ENCODE data around the gene EFHC1.
"Not testable (repeated sequence)": the region's sequence is repeated elsewhere in the genome, so short reads cannot be mapped to it uniquely, and the experiment has no call there.

EFHC1 gene

DNA sequence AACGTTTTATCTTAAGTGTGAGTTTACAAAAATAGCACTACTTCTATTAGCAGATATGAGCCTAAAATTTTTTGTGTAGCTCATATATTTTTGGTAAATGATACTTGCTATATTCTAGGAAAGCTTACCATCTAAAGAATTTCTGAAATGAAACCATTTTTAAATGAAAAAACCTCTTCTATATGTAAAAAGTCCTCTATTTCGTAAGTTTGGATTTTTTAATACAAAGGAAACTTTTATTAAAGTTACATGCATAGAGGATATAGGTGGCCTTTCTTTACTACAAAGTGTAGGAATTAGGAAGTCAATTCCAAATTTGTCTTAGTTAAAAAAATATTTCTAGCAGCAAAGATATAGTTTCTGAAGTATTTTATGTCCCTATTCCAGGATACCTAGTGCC lies 18.8 kb downstream of the EFHC1 start:
- Histone ChIP-seq H3K4me1 (no peaks in the 10 kb centered on the region), H3K36me3 (peaks cover 3% of the 10 kb centered on the region), H3K4me3 (ENCODE audit: low read depth, low read length) (no peak overlapping the region), H3K9me3 (no peaks in the 10 kb centered on the region), H3K27me3 (no peaks in the 10 kb centered on the region)
- TF ChIP-seq, protein P1, sequence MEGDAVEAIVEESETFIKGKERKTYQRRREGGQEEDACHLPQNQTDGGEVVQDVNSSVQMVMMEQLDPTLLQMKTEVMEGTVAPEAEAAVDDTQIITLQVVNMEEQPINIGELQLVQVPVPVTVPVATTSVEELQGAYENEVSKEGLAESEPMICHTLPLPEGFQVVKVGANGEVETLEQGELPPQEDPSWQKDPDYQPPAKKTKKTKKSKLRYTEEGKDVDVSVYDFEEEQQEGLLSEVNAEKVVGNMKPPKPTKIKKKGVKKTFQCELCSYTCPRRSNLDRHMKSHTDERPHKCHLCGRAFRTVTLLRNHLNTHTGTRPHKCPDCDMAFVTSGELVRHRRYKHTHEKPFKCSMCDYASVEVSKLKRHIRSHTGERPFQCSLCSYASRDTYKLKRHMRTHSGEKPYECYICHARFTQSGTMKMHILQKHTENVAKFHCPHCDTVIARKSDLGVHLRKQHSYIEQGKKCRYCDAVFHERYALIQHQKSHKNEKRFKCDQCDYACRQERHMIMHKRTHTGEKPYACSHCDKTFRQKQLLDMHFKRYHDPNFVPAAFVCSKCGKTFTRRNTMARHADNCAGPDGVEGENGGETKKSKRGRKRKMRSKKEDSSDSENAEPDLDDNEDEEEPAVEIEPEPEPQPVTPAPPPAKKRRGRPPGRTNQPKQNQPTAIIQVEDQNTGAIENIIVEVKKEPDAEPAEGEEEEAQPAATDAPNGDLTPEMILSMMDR (IDR thresholded peaks at IDR 0.05; ENCODE audit: low read depth, low read length), result no peak
- DNase-seq, result no peak

DNA sequence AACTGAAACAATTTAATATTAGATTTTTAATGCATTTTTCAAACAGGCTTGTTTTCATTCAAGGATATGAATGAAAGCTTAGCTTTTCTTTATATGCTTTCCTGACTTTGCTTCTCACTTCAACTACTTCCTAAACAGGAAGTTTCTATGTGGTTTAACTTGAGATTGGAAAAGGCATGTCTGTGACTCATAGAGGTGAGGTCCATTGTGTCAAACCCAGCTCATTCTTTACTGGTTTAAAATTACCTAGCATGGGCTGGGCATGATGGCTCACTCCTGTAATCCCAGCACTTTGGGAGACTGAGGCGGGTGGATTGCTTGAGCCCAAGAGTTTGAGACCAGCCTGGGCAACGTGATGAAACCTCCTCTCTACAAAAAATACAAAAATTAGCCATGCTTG lies 34.4 kb downstream of the EFHC1 start:
- H3K4me1 ChIP-seq, result no peaks in the 10 kb centered on the region
- no peak overlapping the region for H3K4me3 ChIP-seq (ENCODE audit: low read depth, low read length)
- no peaks in the 10 kb centered on the region for H3K27me3 ChIP-seq
- H3K36me3 ChIP-seq, result no peaks in the 10 kb centered on the region
- TF ChIP-seq, protein P1 (IDR thresholded peaks at IDR 0.05; ENCODE audit: low read depth, low read length), result no peak
- H3K9me3 ChIP-seq, result no peaks in the 10 kb centered on the region
- no peak for DNase-seq

DNA sequence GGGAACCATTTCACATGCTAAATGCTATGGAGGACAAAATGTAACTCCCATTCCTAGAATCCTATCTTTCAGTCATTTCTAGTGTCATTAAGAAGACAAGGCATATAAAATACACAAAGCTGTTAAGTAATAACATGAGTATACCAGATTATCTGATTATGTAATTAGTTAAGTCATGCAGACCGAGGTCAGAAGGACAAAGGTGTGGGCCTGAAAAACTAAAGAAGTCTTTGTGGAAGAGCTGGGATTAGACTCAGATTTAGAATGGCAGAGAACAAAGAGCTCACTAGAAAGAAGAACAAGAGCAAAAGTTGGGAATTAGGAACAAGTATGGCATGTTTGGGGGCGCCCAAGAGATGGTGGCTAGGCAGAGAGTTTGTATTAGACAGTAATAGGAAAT lies 37.0 kb downstream of the EFHC1 start:
- Histone ChIP-seq H3K36me3 (no peaks in the 10 kb centered on the region), H3K4me1 (no peaks in the 10 kb centered on the region), H3K4me3 (ENCODE audit: low read depth, low read length) (no peak overlapping the region), H3K9me3 (no peaks in the 10 kb centered on the region), H3K27me3 (no peaks in the 10 kb centered on the region)
- no peak for DNase-seq
- TF ChIP-seq, protein P1 (IDR thresholded peaks at IDR 0.05; ENCODE audit: low read depth, low read length), result no peak

DNA sequence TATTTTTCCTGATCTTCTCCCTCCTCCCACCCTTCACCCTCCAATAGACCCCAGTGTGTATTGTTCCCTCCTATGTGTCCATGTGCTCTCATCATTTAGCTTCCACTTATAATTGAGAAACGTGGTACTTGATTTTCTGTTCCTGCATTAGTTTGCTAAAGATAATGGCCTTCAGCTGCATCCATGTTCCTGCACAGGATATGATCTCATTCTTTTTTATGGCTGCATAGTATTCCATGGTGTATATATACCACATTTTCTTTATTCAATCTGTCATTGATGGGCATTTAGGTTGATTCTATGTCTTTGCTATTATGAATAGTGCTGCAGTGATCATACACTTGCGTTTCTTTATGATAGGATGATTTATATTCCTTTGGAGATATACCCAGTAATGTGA lies 41.1 kb downstream of the EFHC1 start:
- H3K4me3 ChIP-seq (ENCODE audit: low read depth, low read length); H3K4me1 ChIP-seq; H3K36me3 ChIP-seq; DNase-seq; H3K9me3 ChIP-seq; H3K27me3 ChIP-seq: not testable (repeated sequence)

- Histone ChIP-seq H3K27me3 (no peaks in the 10 kb centered on the region), H3K36me3 (no peaks in the 10 kb centered on the region), H3K4me3 (ENCODE audit: low read depth, low read length) (no peak overlapping the region), H3K4me1 (no peaks in the 10 kb centered on the region; the same call in 1 of the 2 replicates), H3K9me3 (no peaks in the 10 kb centered on the region)
- no peak for DNase-seq
- TF ChIP-seq, protein P1 (IDR thresholded peaks at IDR 0.05; ENCODE audit: low read depth, low read length), result no peak
Observed at GRCh38 chr6:52474173-52474572, 54.0 kb downstream of the EFHC1 start.

GRCh38 chr6:52475307-52475706 lies 55.2 kb downstream of the EFHC1 start:
- Histone ChIP-seq H3K4me3 (ENCODE audit: low read depth, low read length) (no peak overlapping the region), H3K27me3 (no peaks in the 10 kb centered on the region), H3K36me3 (no peaks in the 10 kb centered on the region), H3K9me3 (no peaks in the 10 kb centered on the region), H3K4me1 (no peaks in the 10 kb centered on the region; the same call in 1 of the 2 replicates)
- TF ChIP-seq, protein P1 (IDR thresholded peaks at IDR 0.05; ENCODE audit: low read depth, low read length), result no peak
- DNase-seq, result no peak

Measured in BE2C (cell line).